UCSD-AML1 (cell line): ENCODE measurements around the gene RPE.

Source experiments
- DNase-seq: peaks from one replicate; lab custom pipeline; 2025; ENCODE audit not compliant: unreplicated experiment; lab: John Stamatoyannopoulos, UW

Gene RPE

DNA sequence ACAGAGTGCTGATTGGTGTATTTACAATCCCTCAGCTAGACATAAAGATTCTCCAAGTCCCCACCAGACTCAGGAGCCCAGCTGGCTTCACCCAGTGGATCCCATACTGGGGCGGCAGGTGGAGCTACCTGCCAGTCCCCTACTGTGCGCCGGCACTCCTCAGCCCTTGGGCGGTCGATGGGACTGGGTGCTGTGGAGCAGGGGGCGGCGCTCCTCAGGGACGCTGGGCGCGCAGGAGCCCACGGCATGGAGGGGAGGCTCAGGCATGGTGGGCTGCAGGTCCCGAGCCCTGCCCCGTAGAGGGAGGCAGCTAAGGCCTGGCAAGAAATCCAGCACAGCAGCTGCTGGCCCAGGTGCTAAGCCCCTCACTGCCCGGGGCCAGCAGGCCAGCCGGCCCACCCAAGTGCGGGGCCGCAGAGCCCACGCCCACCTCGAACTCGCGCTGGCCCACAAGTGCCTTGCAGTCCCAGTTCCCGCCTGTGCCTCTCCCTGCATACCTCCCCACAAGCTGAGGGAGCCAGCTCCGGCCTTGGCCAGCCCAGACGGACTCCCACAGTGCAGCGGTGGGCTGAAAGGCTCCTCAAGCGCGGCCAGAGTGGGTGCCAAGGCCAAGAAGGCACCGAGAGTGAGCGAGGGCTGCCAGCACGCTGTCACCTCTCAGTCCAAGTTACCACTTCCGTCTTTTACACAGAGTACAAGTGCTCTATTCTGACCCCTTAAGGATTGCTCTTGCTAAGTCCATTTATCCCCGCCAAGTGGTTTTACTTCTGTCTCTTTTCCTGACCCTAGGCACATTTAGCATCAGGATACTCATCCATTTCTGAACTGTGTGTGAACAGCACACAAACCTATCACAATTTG, 1.7 kb upstream of the RPE start:
- DNase-seq, result no peak

DNA sequence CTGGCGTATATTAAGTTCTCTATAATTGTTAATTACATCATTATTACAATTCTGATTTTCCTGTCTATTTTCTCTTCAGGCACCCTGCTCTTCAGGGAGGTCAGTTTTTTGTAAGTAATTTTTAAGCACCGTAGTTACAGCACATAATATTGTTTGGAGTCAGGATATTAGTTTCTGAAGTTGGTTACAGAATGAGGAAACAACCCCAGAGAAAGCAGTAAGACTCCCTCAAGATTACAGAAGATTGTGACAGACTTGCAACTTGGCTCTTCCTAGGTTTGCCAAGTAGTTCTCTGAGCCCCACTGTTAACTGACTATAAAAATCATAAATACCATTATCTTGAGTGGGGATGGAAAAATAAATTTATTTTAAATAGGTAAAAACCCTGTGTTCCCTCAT, 921 bp downstream of the RPE start:
- DNase-seq, result no peak

DNA sequence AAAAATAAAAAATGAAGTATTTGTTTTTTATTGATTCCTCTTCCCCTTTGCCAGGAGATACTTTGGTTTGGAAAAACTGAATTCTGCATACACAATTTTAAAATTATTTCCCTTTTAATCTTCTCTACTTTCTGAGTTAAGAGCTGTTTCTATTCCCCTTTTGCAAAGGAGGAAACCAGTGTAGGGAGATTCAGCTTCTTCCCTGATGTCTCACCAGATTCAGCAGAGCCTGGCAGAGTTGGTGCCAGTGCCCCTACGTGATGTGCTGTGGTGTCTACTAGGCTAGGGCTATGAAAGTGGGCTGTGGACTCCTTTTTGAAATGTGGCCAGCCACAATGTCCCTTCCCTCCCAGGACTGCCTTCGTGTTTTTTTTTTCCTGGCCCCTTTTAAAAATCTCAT, 2.4 kb downstream of the RPE start:
- DNase-seq, result no peak

DNA sequence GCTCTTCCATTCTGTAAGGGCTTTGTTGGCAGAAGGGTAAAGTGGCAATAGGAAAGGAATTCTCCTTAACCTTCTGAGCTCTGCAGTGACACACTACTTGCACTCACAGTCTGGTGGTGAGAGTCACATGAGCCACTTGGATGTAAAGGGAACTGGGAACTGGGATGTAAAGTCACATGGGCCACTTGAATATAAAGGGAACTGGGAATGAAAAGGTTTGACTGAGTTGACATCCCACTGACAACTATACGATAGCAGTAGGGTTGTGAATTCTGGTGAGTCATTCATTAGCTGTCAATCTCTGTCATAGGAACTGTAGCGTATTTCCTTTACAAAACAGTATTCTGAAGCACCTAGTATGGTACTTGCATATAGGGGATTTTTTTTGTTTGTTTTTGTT, 5.5 kb downstream of the RPE start:
- DNase-seq, result no peak

DNA sequence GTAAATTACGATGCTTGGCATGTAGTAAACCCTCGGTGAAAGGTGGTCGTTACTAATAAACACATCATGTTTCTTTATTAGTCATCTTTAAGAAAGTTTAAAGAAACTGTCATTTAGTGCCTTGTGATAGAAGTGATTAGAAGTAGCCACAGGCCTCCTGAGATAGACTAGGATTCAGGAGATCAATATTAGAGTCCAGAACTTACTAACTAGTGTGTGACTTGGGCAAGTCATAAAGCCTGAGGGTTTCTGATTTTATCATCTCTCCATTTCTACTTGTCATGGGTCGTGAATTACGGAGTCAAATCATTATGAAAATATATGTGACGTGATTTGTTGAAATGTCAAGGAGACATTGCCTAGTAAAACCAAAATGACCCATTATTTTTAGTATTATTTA, 6.7 kb downstream of the RPE start:
- no peak for DNase-seq

DNA sequence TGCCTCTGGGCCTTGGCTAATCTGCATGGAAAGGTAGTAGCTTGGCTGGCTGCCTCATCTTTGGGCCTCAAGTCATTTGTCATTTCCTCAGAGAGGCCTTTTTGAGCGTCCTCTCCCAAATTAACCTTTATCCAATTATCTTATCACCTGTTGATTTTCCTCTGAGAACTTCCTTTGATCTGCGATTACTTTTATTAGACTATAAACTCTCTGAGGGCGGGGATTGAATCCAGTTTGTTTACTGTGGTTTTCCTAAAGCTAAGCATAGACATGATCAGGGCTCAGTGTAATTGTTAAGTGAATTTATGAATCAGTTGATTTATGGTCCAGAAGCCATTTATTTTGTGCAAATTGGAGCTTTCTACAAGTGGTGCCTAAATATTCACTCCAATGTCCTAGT, 7.5 kb downstream of the RPE start:
- no peak for DNase-seq

DNA sequence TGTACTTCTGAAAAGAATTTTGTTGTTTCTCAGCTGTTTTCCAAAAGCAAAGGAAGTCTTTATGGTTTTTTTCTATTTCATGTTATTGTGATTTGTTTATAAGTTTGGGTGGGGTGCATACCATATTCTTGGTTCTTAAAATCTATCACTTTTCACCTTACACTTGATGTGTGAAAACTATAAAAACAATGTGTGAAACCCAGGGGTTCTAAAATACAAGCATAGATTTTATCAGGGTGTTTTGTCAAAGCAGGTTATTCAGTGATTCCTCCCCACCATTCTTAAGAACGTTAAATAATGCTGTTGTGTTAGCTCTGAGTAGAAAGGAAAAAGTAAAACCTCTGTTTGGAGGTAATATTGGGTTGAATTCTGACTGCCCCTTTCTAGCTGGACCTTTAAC, 17.7 kb downstream of the RPE start:
- no peak for DNase-seq

DNA sequence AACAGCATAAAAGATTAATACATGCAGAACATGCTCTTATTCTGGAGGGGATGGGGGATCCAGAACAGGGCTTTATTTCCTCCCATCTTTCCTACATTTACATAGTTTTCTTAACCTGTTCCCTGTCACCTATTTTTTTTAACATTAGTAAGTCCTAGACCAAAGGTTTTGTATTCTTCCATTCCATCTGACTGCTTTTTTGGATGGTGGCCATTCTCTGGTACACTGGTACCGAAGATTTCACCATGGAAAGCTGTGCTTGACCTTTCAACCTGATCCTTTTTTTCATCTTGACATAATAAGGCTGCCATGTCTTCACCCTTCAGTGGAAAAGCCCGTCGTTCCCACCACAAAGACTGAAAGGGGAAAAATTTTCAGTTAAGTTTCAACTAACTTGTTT, 20.4 kb downstream of the RPE start:
- DNase-seq, result no peak

DNA sequence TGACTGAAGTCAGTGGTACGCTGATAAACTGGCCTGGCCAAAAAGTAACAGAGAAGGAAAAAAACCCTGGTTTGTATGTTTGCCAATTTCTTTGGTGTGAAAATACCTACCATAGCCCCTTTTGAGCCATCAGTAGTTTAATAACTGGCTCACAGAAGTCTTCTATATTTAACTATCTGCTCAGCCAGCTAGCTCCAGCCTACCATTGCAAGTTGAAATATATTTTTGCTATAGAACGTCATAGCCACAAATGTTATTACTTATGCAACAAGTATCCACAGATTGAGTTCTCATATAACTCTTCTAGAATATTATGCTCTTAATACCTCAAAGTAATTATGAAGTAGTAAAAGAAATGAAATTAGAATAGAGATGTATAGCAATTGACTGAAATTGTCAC, 25.2 kb downstream of the RPE start:
- DNase-seq, result no peak

DNA sequence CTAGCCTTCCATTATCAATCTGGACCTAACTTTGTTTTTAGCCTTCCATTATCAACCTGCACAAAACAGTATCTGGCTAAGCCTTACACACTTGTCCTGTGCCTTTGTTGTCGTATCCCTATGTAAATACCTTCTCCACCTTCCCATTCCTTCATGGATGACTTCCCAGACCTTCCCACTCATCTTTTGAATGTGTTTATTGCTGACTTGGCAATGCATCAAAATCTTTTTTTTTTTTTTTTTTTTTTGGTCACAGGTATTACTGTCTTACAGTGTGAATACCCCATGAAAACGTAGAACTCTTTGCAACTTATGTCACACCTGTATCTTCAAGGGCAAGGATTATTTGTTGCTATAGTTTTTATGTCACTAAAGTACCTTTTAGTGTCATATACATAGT, 25.7 kb downstream of the RPE start:
- DNase-seq, result no peak

DNA sequence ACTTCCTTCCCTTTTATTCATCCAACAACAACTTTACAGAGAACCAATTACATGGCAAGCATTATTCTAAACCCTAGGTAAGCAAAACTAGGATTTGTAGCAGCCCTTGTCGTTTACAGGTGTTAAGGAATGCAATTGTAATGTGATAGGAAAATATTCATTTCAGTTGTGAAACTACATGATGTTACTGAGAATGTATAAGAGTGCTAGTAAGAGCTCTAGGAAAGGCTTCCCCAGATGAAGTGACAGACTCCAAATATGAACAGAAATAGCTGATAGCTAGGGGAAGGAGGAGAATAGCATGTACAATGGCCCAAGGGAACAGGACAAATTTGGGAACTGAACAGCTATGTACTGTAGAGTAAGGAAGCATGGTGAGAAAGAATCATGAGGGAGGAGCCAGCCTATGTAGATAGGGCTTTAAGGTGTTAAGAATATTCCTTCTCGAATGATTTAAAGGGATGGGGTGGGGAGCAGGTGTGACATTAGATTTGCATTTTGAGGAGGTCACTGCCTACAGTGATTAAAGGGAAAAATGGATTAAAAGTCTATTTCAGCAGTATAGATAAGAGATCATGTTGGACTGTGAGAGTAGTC, 31.7 kb downstream of the RPE start:
- no peak for DNase-seq

DNA sequence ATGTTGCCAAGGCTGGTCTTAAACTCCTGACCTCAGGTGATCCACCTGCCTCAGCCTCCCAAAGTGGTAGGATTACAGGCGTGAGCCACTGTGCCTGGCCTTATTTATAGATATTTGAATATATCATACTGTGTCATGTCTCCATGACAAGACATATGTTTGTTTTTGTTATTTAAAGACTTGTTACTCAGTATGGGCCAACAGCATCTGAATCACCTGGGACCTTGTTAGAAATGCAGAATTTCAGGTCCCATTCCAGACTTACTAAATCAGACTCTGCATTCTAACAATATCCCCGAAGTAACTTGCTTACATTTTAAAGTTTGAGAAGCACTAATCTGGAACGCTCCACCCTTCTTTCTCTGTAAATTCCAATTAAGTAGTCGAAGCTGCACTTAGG, 33.2 kb downstream of the RPE start:
- DNase-seq, result no peak

DNA sequence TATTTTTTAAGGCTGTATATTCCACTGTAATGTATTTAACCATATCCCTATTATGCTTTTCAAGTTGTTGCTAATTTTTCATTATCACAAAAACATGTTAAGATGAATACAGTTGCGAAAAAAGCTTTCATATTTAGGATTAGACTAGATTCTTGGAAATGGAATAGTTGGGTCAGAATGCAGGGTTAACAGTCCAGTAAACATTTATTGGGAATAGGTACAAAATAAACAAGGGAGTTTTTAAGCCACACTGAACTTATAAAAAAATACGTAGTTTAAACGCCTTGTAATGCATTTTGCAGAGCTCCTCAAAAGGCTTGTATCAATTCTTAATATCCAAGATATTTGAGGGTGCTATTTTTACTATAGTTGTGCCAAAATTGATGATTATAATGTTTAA, 35.6 kb downstream of the RPE start:
- no peak for DNase-seq

DNA sequence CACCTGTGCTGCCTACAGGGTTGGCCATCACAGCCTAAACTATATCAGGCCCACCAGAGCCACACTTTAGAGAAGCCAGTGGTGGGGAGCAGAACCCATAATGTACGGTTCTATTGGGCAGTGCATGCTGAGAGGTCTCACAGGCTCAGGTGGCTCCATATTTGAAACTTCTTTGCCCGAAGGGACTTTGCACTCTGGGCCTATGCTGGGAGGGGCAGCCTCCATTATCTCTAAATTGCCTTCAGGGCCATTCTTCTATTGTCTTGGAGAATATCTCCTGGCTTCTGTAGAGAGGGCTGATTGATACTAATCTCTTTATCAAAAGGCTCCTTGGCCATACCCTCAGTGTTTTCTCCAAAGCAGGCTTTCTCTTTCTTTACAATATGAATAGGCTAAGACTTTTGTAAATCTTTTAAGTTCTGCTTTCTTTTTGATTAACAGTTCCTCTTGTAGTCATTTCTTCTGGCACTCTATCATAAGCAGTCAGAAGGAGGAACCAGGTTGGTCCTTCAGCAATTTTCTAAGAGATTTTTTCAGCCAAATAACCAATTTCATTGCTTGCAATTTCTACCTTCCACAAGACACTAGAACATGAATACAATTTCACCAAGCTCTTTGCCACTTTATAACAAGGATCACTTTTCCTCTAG, 44.5 kb downstream of the RPE start:
- no peak for DNase-seq

DNA sequence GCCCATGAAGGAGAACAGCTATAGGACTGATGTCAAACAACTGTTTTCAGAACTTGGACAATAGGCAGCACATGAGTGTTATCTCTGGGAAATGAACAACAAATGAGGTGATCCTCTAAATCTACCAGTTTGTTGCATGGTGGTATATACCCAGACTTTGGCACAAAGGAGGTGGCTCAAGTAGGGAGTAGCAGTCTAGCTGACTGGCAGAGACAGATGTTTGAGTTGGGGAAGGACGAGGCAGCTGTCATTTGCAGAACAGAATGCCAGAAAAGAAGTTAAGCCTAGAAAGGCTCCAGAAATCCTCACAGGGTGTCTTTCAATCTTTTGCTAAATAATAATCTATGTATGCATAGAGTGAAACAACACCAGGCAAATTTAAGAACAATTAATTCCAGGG, 47.4 kb downstream of the RPE start:
- no peak for DNase-seq

DNA sequence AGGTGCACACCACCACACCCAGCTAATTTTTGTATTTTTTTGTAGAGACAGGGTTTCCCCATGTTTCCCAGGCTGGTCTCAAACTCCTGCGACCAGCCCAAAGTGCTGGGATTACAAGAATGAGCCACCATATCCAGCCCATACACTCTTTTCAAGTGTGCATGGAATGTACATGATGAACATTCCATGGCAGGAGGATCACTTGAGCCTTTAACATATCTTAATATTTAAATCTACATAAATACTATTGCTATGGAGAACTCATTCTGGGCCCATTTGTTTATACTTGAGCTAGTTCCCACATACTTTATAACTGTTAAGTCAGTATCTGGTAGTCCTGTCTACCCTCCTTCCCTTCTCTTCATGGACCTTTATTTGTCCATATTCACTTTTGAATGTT, 48.4 kb downstream of the RPE start:
- no peak for DNase-seq

DNA sequence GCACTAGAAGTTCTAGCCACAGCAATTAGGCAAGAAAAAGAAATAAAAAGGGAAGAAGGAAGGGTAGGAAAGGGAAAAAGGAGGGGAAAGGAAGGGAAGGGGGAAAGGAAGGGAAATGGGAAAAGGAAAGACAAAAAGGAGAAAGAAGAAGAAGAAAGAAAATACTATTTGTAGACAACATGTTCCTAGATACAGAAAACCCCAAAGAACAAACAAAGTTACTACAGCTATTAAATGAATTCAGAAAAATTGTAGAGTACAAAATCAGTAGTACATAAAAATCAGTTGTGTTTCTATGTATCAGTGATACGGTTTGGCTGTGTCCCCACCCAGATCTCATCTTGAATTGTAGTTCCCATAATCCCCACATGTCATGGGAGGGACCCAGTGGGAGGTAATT, 52.3 kb downstream of the RPE start:
- DNase-seq, result no peak

DNA sequence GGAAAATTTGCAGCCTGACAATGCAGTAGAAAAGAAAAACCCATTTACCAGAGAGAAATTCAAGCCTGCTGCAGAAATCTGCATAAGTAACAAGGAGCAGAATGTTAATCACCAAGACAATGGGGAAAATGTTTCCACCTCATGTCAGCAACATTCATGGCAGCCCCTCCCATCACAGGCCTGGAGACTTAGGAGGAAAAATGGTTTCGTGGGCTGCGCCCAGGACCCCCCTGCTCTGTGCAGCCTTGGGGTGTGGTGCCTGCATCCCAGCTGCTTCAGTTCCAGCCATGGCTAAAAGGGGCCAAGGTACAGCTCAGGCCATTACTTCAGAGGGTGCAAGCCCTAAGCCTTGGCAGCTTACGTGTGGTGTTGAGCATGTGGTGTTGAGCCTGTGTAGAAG, 53.4 kb downstream of the RPE start:
- no peak for DNase-seq

DNA sequence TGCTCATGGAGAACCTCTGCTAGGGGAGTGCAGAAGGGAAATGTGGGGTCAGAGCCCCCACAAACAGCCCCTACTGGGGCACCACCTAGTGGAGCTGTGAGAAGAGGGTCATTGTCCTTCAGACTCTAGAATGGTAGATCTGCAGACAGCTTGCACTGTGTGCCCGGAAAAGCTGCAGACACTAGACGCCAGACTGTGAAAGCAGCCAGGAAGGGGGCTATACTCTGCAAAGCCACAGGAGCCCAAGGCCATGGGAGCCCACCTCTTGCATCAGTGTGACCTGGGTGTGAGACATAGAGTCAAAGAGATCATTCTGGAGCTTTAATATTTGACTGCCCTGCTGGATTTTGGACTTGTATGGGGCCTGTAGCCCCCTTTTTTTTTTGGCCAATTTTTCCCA, 60.9 kb downstream of the RPE start:
- DNase-seq, result no peak
